HG02642 (cell line): ENCODE results near the gene LRRC7.

ENCODE experiments used
- ATAC-seq: cut with Tn5 transposase; IDR thresholded peaks from one replicate; pipeline ENCODE4 v1.9.1; 2021; ENCODE audit warnings: mild to moderate bottlenecking; ENCODE audit not compliant: unreplicated experiment, poor library complexity

LRRC7 gene

DNA sequence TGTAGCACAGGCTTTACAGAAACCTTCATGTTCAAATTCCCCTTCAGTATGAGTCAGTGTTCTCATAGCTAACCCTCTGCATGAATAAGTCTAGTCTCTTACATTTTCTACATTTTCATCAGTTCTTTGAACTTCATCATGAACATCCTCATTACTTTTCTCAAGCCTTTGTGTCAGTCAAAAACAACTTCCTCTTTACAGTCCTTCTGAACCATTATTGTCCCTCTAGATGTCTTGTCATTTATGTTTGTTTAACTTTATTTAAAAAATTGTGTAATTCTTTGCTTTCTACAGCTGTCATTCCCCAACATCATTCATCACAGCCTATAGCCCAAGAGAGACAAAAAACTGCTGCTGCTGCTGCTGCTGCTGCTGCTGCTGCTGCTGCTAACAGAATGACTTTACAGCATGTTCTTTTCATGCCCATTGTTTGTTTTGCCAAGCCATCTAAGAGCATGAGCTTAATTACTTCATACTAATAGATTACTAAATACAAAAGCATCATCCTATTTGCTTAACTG is 504.6 kb downstream of the LRRC7 start:
- ATAC-seq, result no peak

GRCh38 chr1:70075761-70076160 is 508.0 kb downstream of the LRRC7 start:
- no peak for ATAC-seq

DNA sequence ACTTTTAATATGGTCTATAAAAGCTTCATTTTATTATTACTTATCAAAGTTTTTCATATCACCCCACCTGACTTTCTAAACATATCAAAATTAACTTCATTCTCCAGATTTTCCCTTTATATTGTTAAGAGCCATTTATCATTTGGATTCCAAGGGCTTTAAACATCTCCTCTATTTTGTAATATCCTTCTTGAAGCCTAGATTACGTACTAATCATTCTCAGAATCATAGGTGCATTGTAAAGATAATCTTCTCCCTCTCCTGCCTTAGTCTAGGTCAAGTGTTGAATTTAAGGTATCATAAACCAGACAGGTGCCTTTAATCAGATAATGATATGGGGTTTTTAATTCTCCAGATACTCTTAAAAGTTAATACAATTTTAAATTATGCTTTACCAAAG is 509.3 kb downstream of the LRRC7 start:
- ATAC-seq, result no peak

- ATAC-seq, result no peak
Observed at GRCh38 chr1:70079546-70079945, 511.8 kb downstream of the LRRC7 start.

DNA sequence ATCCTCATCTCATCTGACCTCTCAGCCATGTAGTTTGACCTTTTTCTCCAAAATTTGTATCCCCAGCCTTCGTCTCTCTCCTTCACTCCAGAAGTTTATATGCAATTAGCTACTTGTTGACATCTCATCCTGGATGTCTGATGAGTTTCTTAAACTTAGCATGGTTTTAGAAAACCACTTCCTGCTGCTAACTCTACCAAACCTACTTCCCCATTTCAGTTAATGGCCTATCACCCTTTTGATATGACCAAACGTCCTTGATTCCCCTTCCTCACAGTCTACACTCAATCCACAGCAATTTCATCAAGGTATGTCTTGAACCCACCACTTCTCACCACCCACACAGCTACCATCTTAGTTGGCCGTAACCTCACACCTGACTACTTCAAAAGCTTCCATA is 515.8 kb downstream of the LRRC7 start:
- no peak for ATAC-seq

DNA sequence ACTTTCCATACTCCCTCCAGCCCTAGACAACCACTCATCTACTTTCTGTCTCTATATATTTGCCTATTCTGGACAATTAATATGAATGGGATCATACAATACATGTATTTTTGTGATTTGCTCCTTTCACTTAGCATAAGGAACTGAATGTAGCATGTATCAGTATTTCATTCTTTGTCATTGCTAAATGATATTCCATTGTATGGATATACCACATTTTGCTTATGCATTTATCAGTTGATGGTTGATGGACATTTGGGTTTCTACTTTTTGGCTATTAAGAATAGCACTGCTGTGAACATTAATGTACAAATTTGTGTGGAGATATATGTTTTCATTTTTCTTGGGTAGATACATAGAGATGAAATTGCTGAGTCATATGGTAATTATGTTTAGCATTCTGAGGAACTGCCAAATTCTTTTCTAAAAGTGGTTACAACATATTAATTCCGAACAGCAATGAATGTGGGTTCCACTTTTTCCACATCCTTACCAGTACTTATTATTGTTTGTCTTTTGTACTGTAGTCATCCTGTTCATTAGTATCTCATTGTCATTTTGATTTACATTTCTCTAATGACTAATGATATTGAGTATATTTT is 516.7 kb downstream of the LRRC7 start:
- ATAC-seq, result no peak

- ATAC-seq, result no peak
Observed at GRCh38 chr1:70085521-70085920, 517.8 kb downstream of the LRRC7 start.

DNA sequence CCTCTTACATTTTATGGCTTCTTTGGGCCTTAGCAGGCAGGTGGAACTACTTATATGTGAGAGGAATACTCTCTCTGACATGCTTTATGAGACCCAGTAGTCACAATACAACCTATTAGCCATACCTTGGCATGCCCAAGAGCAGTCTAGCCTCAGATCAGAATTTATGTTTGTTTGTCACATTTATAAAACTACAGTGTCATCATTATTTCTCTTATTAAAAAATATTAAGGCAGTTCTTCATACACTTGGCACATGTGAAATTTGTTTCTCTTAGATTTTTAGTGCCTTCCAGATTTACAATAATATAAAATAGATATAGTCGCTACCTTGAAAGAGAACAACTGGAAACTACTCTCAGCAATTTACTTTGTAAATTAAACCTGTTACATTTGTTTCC is 519.2 kb downstream of the LRRC7 start:
- no peak for ATAC-seq

GRCh38 chr1:70090141-70090540 is 522.4 kb downstream of the LRRC7 start:
- no peak for ATAC-seq

GRCh38 chr1:70090875-70091274 is 523.2 kb downstream of the LRRC7 start:
- ATAC-seq, result no peak

- ATAC-seq, result no peak
Observed at GRCh38 chr1:70091811-70092210, 524.1 kb downstream of the LRRC7 start.

- no peak for ATAC-seq
Observed at GRCh38 chr1:70092526-70092925, 524.8 kb downstream of the LRRC7 start.

- no peak for ATAC-seq
Observed at GRCh38 chr1:70093250-70093975, 525.7 kb downstream of the LRRC7 start.

DNA sequence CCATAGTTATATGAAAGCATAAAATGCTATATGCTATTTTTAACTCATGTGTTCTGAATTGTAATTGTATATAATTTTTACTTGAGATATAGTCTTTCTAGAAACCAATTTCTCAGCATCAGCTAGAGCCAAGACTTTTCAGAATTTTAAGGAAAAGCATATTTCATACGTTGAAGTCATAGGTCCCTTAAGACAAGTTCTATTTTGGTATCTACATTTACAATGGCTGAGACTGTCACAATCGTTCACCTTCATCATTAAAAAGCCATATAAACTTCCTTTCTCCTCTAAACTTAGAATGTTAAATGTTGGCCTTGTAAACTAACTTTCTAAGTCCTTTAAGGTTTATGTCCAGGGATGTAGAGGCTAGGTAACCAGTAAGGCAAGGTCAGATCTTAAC is 533.5 kb downstream of the LRRC7 start:
- ATAC-seq, result no peak

DNA sequence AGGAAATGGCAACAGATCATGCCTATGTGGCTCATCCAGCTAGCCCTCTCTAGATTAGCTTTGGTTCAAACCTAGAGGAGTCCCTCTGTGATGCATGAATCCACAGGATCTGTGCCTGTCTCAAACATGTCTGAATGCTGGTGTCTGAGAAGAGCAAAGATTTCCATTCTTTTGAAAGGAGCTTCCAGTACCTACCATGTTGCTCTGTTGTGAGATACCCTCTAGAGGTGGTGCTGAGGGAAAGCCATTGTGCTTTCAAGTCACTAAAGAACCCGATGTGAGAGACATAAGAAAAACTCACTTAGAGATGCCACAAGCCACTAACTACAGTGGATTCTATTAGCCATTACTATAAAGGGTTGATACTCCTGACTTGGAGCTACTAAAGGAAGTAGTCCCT is 534.1 kb downstream of the LRRC7 start:
- ATAC-seq, result no peak

DNA sequence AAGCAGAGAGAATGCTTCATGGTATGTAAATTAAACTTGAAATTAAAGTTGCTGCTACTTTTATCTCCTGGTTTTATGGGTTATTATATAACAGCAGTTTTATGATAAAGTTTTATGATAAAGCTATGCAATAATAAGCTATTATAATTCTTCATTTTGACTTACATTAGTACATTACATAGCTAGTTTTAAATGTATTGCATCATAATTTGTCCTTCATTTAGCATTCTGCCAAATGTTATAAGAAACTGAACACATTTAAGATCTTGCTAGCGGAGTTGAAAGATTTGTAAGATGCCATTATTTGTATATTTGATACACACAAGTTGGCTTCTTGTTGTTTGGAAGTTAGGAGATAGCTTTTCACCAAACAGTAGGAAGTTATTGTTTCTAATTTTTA is 536.0 kb downstream of the LRRC7 start:
- no peak for ATAC-seq

DNA sequence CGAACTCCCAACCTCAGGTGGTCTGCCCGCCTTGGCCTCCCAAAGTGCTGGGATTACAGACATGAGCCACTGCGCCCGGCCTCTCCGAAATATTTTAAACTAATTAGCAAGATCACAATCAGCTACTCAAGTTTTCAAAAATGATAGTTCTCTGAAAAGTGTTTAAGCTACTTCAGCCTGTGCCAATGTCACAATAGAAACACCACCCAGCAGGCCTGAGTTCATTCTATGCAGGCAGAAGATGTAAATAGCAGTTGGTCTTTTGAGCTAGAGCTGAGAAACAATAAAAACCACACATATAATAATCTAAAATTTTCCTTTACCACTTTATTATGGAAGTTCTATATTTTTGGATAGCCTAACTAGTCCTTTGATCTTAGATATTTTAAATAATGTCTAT is 541.5 kb downstream of the LRRC7 start:
- no peak for ATAC-seq

GRCh38 chr1:70112838-70113237 is 545.1 kb downstream of the LRRC7 start:
- no peak for ATAC-seq

GRCh38 chr1:70115315-70115714 is 547.6 kb downstream of the LRRC7 start:
- no peak for ATAC-seq

- ATAC-seq, result no peak
Observed at GRCh38 chr1:70117046-70117445, 549.3 kb downstream of the LRRC7 start.

DNA sequence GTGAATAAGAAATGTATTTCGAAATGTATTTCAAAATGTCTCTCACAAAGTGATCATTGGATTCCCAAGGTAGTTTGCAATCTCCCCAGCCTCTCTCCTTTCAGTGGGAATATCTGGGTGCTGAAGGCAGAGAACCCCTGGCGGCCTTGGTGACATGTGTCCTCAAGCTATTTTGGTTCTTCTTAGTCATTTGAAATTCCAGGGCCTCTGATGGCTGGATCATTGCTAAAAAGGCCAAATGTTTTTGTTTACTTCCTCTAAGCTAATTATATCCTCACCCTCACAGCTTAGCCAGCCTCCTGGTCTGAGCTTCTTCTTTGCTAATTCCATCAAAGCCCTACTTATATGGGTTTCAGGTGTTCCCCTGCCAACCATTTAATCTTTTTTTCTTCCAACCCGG is 566.4 kb downstream of the LRRC7 start:
- no peak for ATAC-seq

- ATAC-seq, result no peak
Observed at GRCh38 chr1:70140343-70140742, 572.6 kb downstream of the LRRC7 start.
